SU-DHL-6 (cell line): Measurements from ENCODE around the gene HOXB3.

Source experiments
- H2AFZ ChIP-seq: fragments of 200-600 bp; sonication (generic); 2 replicates; pipeline ENCODE4 v1.6.1; 2014; ENCODE audit warnings: low read depth, mild to moderate bottlenecking, moderate library complexity, mixed read lengths, antibody characterized with exemption, low read length; ENCODE audit not compliant: severe bottlenecking
- H3F3A ChIP-seq: fragments of 200-600 bp; shearing (Covaris generic); 2 replicates; pipeline ENCODE4 v1.6.0; 2016; ENCODE audit warnings: antibody characterized with exemption, mild to moderate bottlenecking; ENCODE audit not compliant: insufficient read depth
- H3K27ac ChIP-seq: fragments of 200-600 bp; sonication (generic); 2 replicates; pipeline ENCODE4 v1.5.1; 2016; ENCODE audit warnings: low read depth, mild to moderate bottlenecking, low read length, moderate library complexity, mixed read lengths
- H3K27me3 ChIP-seq: fragments of 200-600 bp; sonication (generic), shearing (Covaris generic); 2 replicates; pipeline ENCODE4 v1.6.0; 2014; ENCODE audit warnings: mild to moderate bottlenecking, low read length
- H3K36me3 ChIP-seq: fragments of 200-600 bp; sonication (generic); 2 replicates; pipeline ENCODE4 v1.6.1; 2014; ENCODE audit warnings: mild to moderate bottlenecking, low read length, mixed read lengths
- H3K4me2 ChIP-seq: fragments of 300-600, 200-600 bp; shearing (Covaris generic), sonication (generic); 2 replicates; pipeline ENCODE4 v1.6.0; 2014; ENCODE audit warnings: low read length, low read depth, mild to moderate bottlenecking; ENCODE audit not compliant: poor library complexity, severe bottlenecking
- H3K4me3 ChIP-seq: fragments of 200-600 bp; sonication (generic); 2 replicates; pipeline ENCODE4 v1.5.1; 2014; ENCODE audit warnings: antibody characterized with exemption, low read length, mild to moderate bottlenecking, mixed read lengths; ENCODE audit not compliant: insufficient read depth, poor library complexity, severe bottlenecking
- H3K79me2 ChIP-seq: fragments of 200-600 bp; sonication (generic); 2 replicates; pipeline ENCODE4 v1.6.1; 2014; ENCODE audit warnings: mild to moderate bottlenecking, low read length, moderate library complexity; ENCODE audit not compliant: insufficient read depth
- H3K9ac ChIP-seq: fragments of 200-600 bp; sonication (generic); 2 replicates; pipeline ENCODE4 v1.7.0; 2014; ENCODE audit warnings: mild to moderate bottlenecking, low read length
- H3K9me2 ChIP-seq: fragments of 200-600 bp; sonication (generic); replicated peaks from 2 replicates; pipeline ENCODE4 v1.6.1; 2014; ENCODE audit warnings: low read length; ENCODE audit not compliant: insufficient read depth
- H3K9me3 ChIP-seq: fragments of 200-600 bp; sonication (generic); 2 replicates; pipeline ENCODE4 v1.6.1; 2014; ENCODE audit warnings: low read length, mixed read lengths; ENCODE audit not compliant: insufficient read depth
- H4K20me1 ChIP-seq: fragments of 200-600 bp; sonication (generic); 2 replicates; pipeline ENCODE4 v1.6.1; 2014; ENCODE audit warnings: low read depth, mild to moderate bottlenecking, antibody characterized with exemption, low read length, moderate library complexity, mixed read lengths
- EZH2phosphoT487 ChIP-seq: fragments of 200-600 bp; sonication (generic), shearing (Covaris generic); conservative IDR thresholded peaks from 2 replicates; pipeline ENCODE4 v1.6.1; 2018; ENCODE audit warnings: mild to moderate bottlenecking, antibody characterized with exemption, low read length, moderate library complexity, mixed read lengths
- TF ChIP-seq, protein P1 (sequence below): fragments of 200-600 bp; sonication (generic); IDR thresholded peaks from one replicate; pipeline ENCODE4 v1.5.1; 2017; ENCODE audit warnings: antibody characterized with exemption, mild to moderate bottlenecking, low read length, moderate library complexity; ENCODE audit not compliant: insufficient read depth, poor library complexity, severe bottlenecking

The HOXB3 gene

DNA sequence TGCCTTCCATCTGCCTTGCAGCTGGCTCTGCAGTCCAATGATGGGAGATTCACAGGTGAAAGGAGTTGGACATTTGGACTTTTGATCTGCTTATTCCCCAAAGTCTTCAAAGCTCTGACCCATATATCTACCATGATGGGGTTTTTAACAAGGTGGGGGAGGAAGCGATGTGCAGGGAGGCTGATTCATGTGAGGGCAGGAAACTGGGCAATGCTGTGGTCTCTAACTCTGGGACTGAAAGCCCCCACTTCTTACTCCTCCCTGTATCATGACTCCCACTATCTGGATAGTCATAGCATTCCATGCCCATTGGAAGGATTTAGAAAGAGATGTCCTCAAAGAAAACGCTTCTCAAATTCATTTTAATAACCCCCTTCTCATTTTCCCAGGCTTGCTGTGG, 75.6 kb downstream of the HOXB3 start:
- Histone ChIP-seq H3K79me2 (no peaks in the 10 kb centered on the region), H3K9me3 (no peaks in the 10 kb centered on the region), H2AFZ (no peak overlapping the region), H4K20me1 (no peaks in the 10 kb centered on the region), H3K27me3 (no peaks in the 10 kb centered on the region), H3K4me3 (no peak overlapping the region), H3K36me3 (no peaks in the 10 kb centered on the region), H3F3A (no peaks in the 10 kb centered on the region), H3K4me2 (no peak overlapping the region), H3K27ac (no peak overlapping the region), H3K9me2 (no peaks in the 10 kb centered on the region), H3K9ac (no peak overlapping the region)
- TF ChIP-seq, protein P1, sequence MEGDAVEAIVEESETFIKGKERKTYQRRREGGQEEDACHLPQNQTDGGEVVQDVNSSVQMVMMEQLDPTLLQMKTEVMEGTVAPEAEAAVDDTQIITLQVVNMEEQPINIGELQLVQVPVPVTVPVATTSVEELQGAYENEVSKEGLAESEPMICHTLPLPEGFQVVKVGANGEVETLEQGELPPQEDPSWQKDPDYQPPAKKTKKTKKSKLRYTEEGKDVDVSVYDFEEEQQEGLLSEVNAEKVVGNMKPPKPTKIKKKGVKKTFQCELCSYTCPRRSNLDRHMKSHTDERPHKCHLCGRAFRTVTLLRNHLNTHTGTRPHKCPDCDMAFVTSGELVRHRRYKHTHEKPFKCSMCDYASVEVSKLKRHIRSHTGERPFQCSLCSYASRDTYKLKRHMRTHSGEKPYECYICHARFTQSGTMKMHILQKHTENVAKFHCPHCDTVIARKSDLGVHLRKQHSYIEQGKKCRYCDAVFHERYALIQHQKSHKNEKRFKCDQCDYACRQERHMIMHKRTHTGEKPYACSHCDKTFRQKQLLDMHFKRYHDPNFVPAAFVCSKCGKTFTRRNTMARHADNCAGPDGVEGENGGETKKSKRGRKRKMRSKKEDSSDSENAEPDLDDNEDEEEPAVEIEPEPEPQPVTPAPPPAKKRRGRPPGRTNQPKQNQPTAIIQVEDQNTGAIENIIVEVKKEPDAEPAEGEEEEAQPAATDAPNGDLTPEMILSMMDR = no peak
- TF ChIP-seq EZH2phosphoT487 = no peak

DNA sequence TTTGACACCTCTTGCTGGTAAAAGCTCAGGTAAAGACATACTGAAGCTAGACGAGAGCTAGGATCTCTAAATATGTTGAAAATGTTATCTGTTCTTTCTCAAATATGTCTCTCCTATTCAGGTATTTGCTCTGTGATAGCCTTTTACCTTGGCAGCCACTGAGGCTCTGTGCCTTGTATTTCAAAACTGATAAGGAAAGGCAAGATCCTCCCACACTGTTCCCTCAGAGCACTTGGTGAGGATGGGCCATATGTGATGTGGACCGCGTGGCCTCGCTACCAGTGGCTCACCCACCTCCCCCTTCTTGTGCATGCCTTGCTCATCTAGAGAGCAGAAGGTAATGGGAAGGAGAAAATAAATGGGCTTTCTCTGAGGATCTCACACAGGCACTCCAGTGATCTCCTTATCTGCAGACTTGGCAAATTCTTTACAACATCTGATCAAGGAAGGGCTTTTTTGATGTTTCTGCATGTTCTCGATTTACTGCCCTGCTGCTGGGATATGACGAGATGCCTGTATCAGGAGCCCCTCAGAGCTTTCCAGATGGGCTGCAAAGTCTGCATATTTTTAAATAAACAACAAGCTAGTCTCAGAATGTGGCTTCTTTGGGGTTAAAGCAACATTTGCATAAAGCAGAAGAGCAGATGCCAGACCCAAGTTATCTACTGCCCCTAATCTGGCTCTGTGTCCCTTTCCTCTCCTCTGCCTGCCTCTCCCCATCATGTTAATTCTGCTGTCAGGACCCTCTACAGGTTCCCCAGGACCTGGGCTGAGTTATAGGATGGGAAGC, 76.2 kb downstream of the HOXB3 start:
- Histone ChIP-seq H3K27ac (no peak overlapping the region), H3K36me3 (no peaks in the 10 kb centered on the region), H3K79me2 (no peaks in the 10 kb centered on the region), H3K9me2 (no peaks in the 10 kb centered on the region), H2AFZ (no peak overlapping the region), H3K9me3 (no peaks in the 10 kb centered on the region), H4K20me1 (no peaks in the 10 kb centered on the region), H3F3A (no peaks in the 10 kb centered on the region), H3K27me3 (no peaks in the 10 kb centered on the region), H3K4me3 (no peak overlapping the region), H3K4me2 (no peak overlapping the region), H3K9ac (no peak overlapping the region)
- TF ChIP-seq, protein P1 = no peak
- no peak for TF ChIP-seq EZH2phosphoT487

DNA sequence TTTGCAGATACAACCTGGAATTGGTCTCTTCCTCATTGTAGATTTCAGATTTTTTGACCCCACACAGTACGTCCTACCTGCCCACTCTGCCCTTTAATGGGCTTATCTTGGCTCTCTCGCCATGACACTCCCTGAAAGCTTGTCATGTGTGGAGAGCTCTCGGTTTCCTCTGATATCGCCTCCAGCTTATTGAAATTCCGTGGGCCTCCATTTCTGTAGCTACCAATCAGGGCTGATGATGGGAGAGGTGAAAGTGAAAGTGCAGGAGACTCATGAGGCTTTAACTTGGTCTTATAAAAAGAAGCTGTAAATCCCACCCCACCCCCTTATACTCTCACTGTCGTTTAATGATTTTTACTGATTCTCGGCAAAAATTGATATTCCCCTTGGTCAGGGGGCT, 76.9 kb downstream of the HOXB3 start:
- H3K9me3 ChIP-seq = no peaks in the 10 kb centered on the region
- H3K4me3 ChIP-seq = no peak overlapping the region
- H3K4me2 ChIP-seq = no peak overlapping the region
- no peaks in the 10 kb centered on the region for H4K20me1 ChIP-seq
- H3K79me2 ChIP-seq = no peaks in the 10 kb centered on the region
- H3K9ac ChIP-seq = no peak overlapping the region
- no peaks in the 10 kb centered on the region for H3F3A ChIP-seq
- H2AFZ ChIP-seq = no peak overlapping the region
- no peaks in the 10 kb centered on the region for H3K36me3 ChIP-seq
- no peak for TF ChIP-seq EZH2phosphoT487
- TF ChIP-seq, protein P1 = no peak
- no peak overlapping the region for H3K27ac ChIP-seq
- no peaks in the 10 kb centered on the region for H3K9me2 ChIP-seq
- no peaks in the 10 kb centered on the region for H3K27me3 ChIP-seq
